ENCODE results near the gene DHRS7. TPM values are rescaled to one million over a fixed set of nuclear protein-coding genes. Genes with fewer than 3 reads are reported as not detected.

The DHRS7 gene
- total and polyA plus RNA-seq, 10 of the 15 experiments (the other 5 are each of a cell fraction or from before 2014, with no cell fraction given): 55.0 to 99.8 (median 62.2) TPM

DNA sequence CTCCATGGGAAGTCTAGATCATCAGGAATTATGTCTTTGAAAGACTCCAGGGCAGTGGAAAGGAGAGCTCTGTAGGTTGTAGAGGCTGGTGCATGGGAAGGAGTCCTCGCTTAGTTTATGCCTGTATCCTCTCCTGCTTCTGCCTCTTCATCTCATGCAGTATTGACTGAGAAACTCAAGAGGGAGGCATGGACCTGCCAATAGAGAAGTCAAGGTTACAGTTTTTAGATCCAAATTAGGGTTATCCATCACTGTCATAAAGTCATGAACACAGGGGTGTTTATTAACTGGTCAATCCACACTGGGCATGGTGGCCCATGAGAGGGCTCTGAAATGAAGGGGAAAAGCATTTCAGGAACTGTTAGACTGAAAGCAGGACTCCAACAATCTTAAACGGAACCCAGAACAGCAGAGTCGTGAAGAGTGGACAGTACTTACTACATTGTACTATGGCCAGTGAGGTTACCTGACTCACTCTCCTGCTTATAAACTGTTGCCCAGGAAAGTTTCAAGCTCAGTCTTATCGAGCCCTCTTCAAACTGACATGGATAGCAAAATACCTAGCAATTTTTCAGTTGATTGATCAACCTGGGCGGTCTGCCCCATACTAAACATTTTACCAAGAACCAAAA, 30.1 kb upstream of the DHRS7 start (continued):
- TF ChIP-seq, protein P1, sequence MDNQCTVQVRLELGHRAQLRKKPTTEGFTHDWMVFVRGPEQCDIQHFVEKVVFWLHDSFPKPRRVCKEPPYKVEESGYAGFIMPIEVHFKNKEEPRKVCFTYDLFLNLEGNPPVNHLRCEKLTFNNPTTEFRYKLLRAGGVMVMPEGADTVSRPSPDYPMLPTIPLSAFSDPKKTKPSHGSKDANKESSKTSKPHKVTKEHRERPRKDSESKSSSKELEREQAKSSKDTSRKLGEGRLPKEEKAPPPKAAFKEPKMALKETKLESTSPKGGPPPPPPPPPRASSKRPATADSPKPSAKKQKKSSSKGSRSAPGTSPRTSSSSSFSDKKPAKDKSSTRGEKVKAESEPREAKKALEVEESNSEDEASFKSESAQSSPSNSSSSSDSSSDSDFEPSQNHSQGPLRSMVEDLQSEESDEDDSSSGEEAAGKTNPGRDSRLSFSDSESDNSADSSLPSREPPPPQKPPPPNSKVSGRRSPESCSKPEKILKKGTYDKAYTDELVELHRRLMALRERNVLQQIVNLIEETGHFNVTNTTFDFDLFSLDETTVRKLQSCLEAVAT (IDR thresholded peaks at IDR 0.05): peak; percentile 68; the same call in 1 of the 2 replicates
- TF ChIP-seq NBN (IDR thresholded peaks at IDR 0.05) (no peak), FOXM1 (IDR thresholded peaks at IDR 0.05; ENCODE audit: low read depth, low read length) (0 out of 2 replicates have a peak, but pooled peaks have one; percentile 23), ZSCAN29 (IDR thresholded peaks at IDR 0.05) (no peak), RAD21 (IDR thresholded peaks at IDR 0.05; ENCODE audit: insufficient read depth, low read depth, low read length) (peak; percentile 91), SMC3 (IDR thresholded peaks at IDR 0.05; ENCODE audit: borderline replicate concordance, low read length) (peak; percentile 80)
- TF ChIP-seq, protein P2, sequence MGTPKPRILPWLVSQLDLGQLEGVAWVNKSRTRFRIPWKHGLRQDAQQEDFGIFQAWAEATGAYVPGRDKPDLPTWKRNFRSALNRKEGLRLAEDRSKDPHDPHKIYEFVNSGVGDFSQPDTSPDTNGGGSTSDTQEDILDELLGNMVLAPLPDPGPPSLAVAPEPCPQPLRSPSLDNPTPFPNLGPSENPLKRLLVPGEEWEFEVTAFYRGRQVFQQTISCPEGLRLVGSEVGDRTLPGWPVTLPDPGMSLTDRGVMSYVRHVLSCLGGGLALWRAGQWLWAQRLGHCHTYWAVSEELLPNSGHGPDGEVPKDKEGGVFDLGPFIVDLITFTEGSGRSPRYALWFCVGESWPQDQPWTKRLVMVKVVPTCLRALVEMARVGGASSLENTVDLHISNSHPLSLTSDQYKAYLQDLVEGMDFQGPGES (IDR thresholded peaks at IDR 0.05): no peak

All from GM12878 (cell line).